ENCODE data around the gene ATXN1.

Gene ATXN1

DNA sequence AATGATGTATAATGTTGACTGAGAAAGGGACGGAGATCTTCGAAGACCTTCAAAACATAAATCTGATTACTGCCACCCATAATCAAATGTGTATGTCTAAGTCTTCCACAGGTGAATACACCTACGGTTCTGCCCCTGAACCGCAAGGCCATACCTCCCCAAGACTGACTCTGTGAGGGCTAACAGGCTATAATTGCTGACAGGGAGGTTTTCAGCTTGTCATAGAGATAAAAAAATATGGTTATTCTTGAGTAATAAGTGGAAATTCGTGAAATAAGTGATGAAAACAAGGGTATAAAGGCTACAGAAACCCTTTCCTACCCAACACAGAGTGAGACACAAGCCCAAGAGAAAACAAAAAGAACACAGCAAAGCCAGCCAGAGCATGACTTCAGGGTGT is 188.9 kb downstream of the ATXN1 start:
- no peaks in the 10 kb centered on the region for H3K27me3 ChIP-seq (ENCODE audit: control insufficient read depth, low read length)
- H3K9me2 ChIP-seq (replicated peaks; ENCODE audit: control insufficient read depth, low read length) = no peaks in the 10 kb centered on the region
- H3K9me3 ChIP-seq (ENCODE audit: control insufficient read depth, insufficient read depth, low read length) = no peaks in the 10 kb centered on the region
- H3K27ac ChIP-seq (ENCODE audit: low read depth, low read length) = no peak overlapping the region
- H3K4me1 ChIP-seq (ENCODE audit: control insufficient read depth, low read length) = peaks cover 9% of the 10 kb centered on the region
- no peak for TF ChIP-seq EZH2phosphoT487 (IDR thresholded peaks at IDR 0.05; ENCODE audit: borderline replicate concordance, low read length)
- TF ChIP-seq, protein P1, sequence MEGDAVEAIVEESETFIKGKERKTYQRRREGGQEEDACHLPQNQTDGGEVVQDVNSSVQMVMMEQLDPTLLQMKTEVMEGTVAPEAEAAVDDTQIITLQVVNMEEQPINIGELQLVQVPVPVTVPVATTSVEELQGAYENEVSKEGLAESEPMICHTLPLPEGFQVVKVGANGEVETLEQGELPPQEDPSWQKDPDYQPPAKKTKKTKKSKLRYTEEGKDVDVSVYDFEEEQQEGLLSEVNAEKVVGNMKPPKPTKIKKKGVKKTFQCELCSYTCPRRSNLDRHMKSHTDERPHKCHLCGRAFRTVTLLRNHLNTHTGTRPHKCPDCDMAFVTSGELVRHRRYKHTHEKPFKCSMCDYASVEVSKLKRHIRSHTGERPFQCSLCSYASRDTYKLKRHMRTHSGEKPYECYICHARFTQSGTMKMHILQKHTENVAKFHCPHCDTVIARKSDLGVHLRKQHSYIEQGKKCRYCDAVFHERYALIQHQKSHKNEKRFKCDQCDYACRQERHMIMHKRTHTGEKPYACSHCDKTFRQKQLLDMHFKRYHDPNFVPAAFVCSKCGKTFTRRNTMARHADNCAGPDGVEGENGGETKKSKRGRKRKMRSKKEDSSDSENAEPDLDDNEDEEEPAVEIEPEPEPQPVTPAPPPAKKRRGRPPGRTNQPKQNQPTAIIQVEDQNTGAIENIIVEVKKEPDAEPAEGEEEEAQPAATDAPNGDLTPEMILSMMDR (IDR thresholded peaks at IDR 0.05; ENCODE audit: low read depth, low read length, poor library complexity, severe bottlenecking) = no peak
- no peaks in the 10 kb centered on the region for H3K36me3 ChIP-seq (ENCODE audit: control insufficient read depth, low read length)
- H3K4me3 ChIP-seq (ENCODE audit: low read length) = no peak overlapping the region
- no peaks in the 10 kb centered on the region for H4K20me1 ChIP-seq (ENCODE audit: control insufficient read depth, insufficient read depth, low read depth, low read length)
- H3K79me2 ChIP-seq (ENCODE audit: control insufficient read depth, low read length) = no peaks in the 10 kb centered on the region
- H3F3A ChIP-seq (ENCODE audit: control insufficient read depth, insufficient read depth) = no peaks in the 10 kb centered on the region
- no peak overlapping the region for H3K4me2 ChIP-seq (ENCODE audit: low read length)

DNA sequence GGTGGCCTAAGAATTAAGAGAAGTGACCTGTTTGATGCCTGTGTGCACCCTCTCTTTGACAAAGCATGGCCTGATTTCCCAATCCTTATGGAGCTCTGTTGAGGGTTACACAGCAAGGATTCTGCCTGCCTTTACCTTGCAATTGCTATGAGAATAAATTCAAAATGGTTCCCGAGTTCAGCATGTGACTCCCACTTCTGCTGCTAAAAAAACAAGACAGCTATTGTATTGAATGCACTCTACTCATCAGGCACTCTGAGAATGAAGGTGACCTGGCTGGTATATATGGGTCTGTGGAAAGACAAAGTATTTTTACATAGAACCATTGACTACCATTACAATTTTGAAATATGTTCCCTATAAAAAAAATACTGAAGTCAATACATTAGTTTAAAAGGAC is 190.3 kb downstream of the ATXN1 start:
- no peak for TF ChIP-seq EZH2phosphoT487 (IDR thresholded peaks at IDR 0.05; ENCODE audit: borderline replicate concordance, low read length)
- TF ChIP-seq, protein P1 (IDR thresholded peaks at IDR 0.05; ENCODE audit: low read depth, low read length, poor library complexity, severe bottlenecking) = no peak
- Histone ChIP-seq H3K4me3 (ENCODE audit: low read length) (no peak overlapping the region), H3K4me2 (ENCODE audit: low read length) (no peak overlapping the region), H3K27ac (ENCODE audit: low read depth, low read length) (no peak overlapping the region), H3K79me2 (ENCODE audit: control insufficient read depth, low read length) (no peaks in the 10 kb centered on the region), H3F3A (ENCODE audit: control insufficient read depth, insufficient read depth) (no peaks in the 10 kb centered on the region), H3K27me3 (ENCODE audit: control insufficient read depth, low read length) (no peaks in the 10 kb centered on the region), H3K9me3 (ENCODE audit: control insufficient read depth, insufficient read depth, low read length) (no peaks in the 10 kb centered on the region), H4K20me1 (ENCODE audit: control insufficient read depth, insufficient read depth, low read depth, low read length) (no peaks in the 10 kb centered on the region), H3K4me1 (ENCODE audit: control insufficient read depth, low read length) (no peaks in the 10 kb centered on the region), H3K9me2 (replicated peaks; ENCODE audit: control insufficient read depth, low read length) (no peaks in the 10 kb centered on the region), H3K36me3 (ENCODE audit: control insufficient read depth, low read length) (no peaks in the 10 kb centered on the region)

DNA sequence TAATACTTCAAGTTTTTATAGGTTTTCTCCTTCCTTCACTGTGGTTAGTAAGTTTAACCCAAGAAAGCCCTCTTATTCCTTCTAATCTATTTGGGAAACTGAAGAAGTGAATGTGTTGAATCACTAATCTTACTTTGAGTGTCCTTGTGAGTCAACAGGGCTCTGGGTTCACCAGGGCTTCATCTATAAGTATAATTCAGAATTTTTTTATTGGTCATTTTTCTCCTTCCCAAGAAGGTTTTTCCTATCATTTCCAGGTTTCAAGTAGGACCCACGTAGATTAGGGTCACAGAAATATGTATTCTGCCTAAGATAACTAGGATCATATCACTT is 191.1 kb downstream of the ATXN1 start:
- H3K79me2 ChIP-seq (ENCODE audit: control insufficient read depth, low read length) = no peaks in the 10 kb centered on the region
- H3K27me3 ChIP-seq (ENCODE audit: control insufficient read depth, low read length) = no peaks in the 10 kb centered on the region
- H3K9me2 ChIP-seq (replicated peaks; ENCODE audit: control insufficient read depth, low read length) = no peaks in the 10 kb centered on the region
- H4K20me1 ChIP-seq (ENCODE audit: control insufficient read depth, insufficient read depth, low read depth, low read length) = no peaks in the 10 kb centered on the region
- H3K4me3 ChIP-seq (ENCODE audit: low read length) = no peak overlapping the region
- H3K9me3 ChIP-seq (ENCODE audit: control insufficient read depth, insufficient read depth, low read length) = no peaks in the 10 kb centered on the region
- H3K27ac ChIP-seq (ENCODE audit: low read depth, low read length) = no peak overlapping the region
- H3K4me1 ChIP-seq (ENCODE audit: control insufficient read depth, low read length) = no peaks in the 10 kb centered on the region
- no peaks in the 10 kb centered on the region for H3F3A ChIP-seq (ENCODE audit: control insufficient read depth, insufficient read depth)
- TF ChIP-seq, protein P1 (IDR thresholded peaks at IDR 0.05; ENCODE audit: low read depth, low read length, poor library complexity, severe bottlenecking) = no peak
- no peak for TF ChIP-seq EZH2phosphoT487 (IDR thresholded peaks at IDR 0.05; ENCODE audit: borderline replicate concordance, low read length)
- H3K36me3 ChIP-seq (ENCODE audit: control insufficient read depth, low read length) = no peaks in the 10 kb centered on the region
- no peak overlapping the region for H3K4me2 ChIP-seq (ENCODE audit: low read length)

DNA sequence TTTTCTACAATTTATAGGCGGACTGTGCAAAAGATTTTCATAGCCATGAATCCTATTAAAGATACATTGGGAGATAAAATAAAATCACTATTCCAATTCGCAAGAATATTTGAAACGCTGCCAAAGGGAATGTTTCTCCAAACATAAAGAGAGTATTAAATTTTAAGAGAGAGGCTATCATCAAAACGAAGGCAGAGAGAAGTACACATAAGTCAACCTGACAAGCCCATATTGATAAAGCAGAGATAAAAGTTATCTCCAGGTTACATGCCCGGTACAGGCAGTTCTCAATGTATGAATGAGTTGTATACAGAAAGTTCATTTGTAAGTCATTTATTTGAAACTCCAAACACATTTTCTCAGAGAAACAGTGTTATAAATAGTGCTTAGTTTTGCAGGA is 193.1 kb downstream of the ATXN1 start:
- Histone ChIP-seq H3K79me2 (ENCODE audit: control insufficient read depth, low read length) (no peaks in the 10 kb centered on the region), H3K27ac (ENCODE audit: low read depth, low read length) (no peak overlapping the region), H4K20me1 (ENCODE audit: control insufficient read depth, insufficient read depth, low read depth, low read length) (no peaks in the 10 kb centered on the region), H3K27me3 (ENCODE audit: control insufficient read depth, low read length) (no peaks in the 10 kb centered on the region), H3K4me3 (ENCODE audit: low read length) (no peak overlapping the region), H3K4me1 (ENCODE audit: control insufficient read depth, low read length) (no peaks in the 10 kb centered on the region), H3K36me3 (ENCODE audit: control insufficient read depth, low read length) (no peaks in the 10 kb centered on the region), H3K9me3 (ENCODE audit: control insufficient read depth, insufficient read depth, low read length) (no peaks in the 10 kb centered on the region), H3F3A (ENCODE audit: control insufficient read depth, insufficient read depth) (no peaks in the 10 kb centered on the region), H3K9me2 (replicated peaks; ENCODE audit: control insufficient read depth, low read length) (no peaks in the 10 kb centered on the region), H3K4me2 (ENCODE audit: low read length) (no peak overlapping the region)
- no peak for TF ChIP-seq EZH2phosphoT487 (IDR thresholded peaks at IDR 0.05; ENCODE audit: borderline replicate concordance, low read length)
- TF ChIP-seq, protein P1 (IDR thresholded peaks at IDR 0.05; ENCODE audit: low read depth, low read length, poor library complexity, severe bottlenecking) = no peak
